Keratinocyte (primary cell): ENCODE measurements around the gene FOXP4. TPM values are rescaled to one million over a fixed set of nuclear protein-coding genes. Genes with fewer than 3 reads are reported as not detected.

Experiments
- DNase-seq: peaks from one replicate; pipeline ENCODE4 v3.0.0-alpha.2; 2011; ENCODE audit warnings: low read depth, missing footprints, low spot score
- FAIRE-seq: peaks from 2 replicates; lab custom pipeline; 2011; peaks lifted over from hg19 to GRCh38; lab: Jason Lieb, UNC
- H2AFZ ChIP-seq: 2 replicates; pipeline ENCODE4 v1.6.0; 2012; ENCODE audit warnings: low read length, control low read depth, inconsistent platforms; ENCODE audit not compliant: control insufficient read depth
- H3K27ac ChIP-seq: 2 replicates; pipeline ENCODE4 v1.5.1; 2011; ENCODE audit warnings: low read length; ENCODE audit not compliant: control insufficient read depth, insufficient read depth
- H3K27me3 ChIP-seq: 3 replicates; pipeline ENCODE4 v1.6.0; 2011; ENCODE audit warnings: low read length; ENCODE audit not compliant: control insufficient read depth, insufficient read depth; ENCODE audit errors: extremely low read depth
- H3K36me3 ChIP-seq, 2 experiments: 2 replicates in 1 of 2; 3 replicates in 1 of 2; pipeline ENCODE4 v1.5.1; 2011; ENCODE audit warnings: low read length in 2 of 2, mild to moderate bottlenecking in 1 of 2; ENCODE audit not compliant: control insufficient read depth in 2 of 2, insufficient read depth in 2 of 2; ENCODE audit errors: extremely low read depth in 1 of 2
- H3K4me1 ChIP-seq: 3 replicates; pipeline ENCODE4 v1.5.1; 2011; ENCODE audit warnings: low read length; ENCODE audit not compliant: control insufficient read depth, insufficient read depth; ENCODE audit errors: extremely low read depth
- H3K4me2 ChIP-seq: 3 replicates; pipeline ENCODE4 v1.6.0; 2011; ENCODE audit warnings: low read depth, low read length; ENCODE audit not compliant: control insufficient read depth, insufficient read depth; ENCODE audit errors: extremely low read depth
- H3K4me3 ChIP-seq, 3 experiments: fragments of 200-600 bp in 1 of 3; sonication (generic) in 1 of 3; 2 replicates in 2 of 3; 3 replicates in 1 of 3; pipeline ENCODE4 v1.5.1; 2011 to 2016; ENCODE audit warnings: low read length in 3 of 3, mild to moderate bottlenecking in 3 of 3, control low read depth in 2 of 3, inconsistent platforms in 1 of 3, low read depth in 1 of 3, mixed read lengths in 1 of 3, mixed run types in 1 of 3, moderate library complexity in 1 of 3; ENCODE audit not compliant: control insufficient read depth in 2 of 3, insufficient read depth in 2 of 3; ENCODE audit errors: extremely low read depth in 1 of 3
- H3K79me2 ChIP-seq: 2 replicates; pipeline ENCODE4 v1.6.0; 2012; ENCODE audit warnings: low read length; ENCODE audit not compliant: control insufficient read depth, insufficient read depth
- H3K9ac ChIP-seq: 3 replicates; pipeline ENCODE4 v1.6.0; 2011; ENCODE audit warnings: low read length; ENCODE audit not compliant: control insufficient read depth, insufficient read depth; ENCODE audit errors: extremely low read depth
- H3K9me1 ChIP-seq: 3 replicates; pipeline ENCODE4 v1.6.0; 2011; ENCODE audit warnings: low read length; ENCODE audit not compliant: control insufficient read depth, insufficient read depth; ENCODE audit errors: extremely low read depth
- H3K9me3 ChIP-seq: 2 replicates; pipeline ENCODE4 v1.5.1; 2012; ENCODE audit warnings: low read depth, low read length; ENCODE audit not compliant: control insufficient read depth
- H4K20me1 ChIP-seq: 3 replicates; pipeline ENCODE4 v1.6.0; 2011; ENCODE audit warnings: low read length; ENCODE audit not compliant: control insufficient read depth, insufficient read depth; ENCODE audit errors: extremely low read depth
- CTCF ChIP-seq, 3 experiments: IDR thresholded peaks in 1 of 3; conservative IDR thresholded peaks in 1 of 3; optimal IDR thresholded peaks in 1 of 3; 2 replicates in 2 of 3; 3 replicates in 1 of 3; pipeline versions ENCODE3 to v1.5.1; 2011; ENCODE audit warnings: low read length in 3 of 3, mild to moderate bottlenecking in 3 of 3, moderate library complexity in 2 of 3, control low read depth in 1 of 3, inconsistent platforms in 1 of 3; ENCODE audit not compliant: insufficient read depth in 2 of 3; ENCODE audit errors: extremely low read depth in 1 of 3
- EZH2 ChIP-seq: IDR thresholded peaks from one replicate; pipeline ENCODE4 v1.6.1; 2012; ENCODE audit warnings: inconsistent platforms, mild to moderate bottlenecking, low read length, moderate library complexity
- dilution Hi-C: fragments of 300-500 bp; cut with MboI; formaldehyde crosslinking; loops from one replicate; pipeline ENCODE4 v1.7.0; 2020; ENCODE audit warnings: low sequenced_read_pairs; ENCODE audit not compliant: extremely low pct_ligation_motif_present
- polyA plus RNA-seq, 5 experiments: library from polyadenylated mRNA; depleted of rRNA in 3 of 5; stranded (reverse) in 3 of 5; stranded (forward) in 1 of 5; unstranded in 1 of 5; fragments of >200 nt; gene quantifications; 1 replicate in 1 of 5; 2 replicates in 3 of 5; 3 replicates in 1 of 5; pipeline versions ENCODE4 v1.2.1 to v1.2.3, GENCODE V29; 2011 to 2012; ENCODE audit warnings: missing spikeins in 2 of 5, low read depth in 1 of 5, low replicate concordance in 1 of 5

FOXP4 gene
- polyA plus RNA-seq, 1 donor (not counting 4 experiments of a cell fraction or from before 2014, with no cell fraction given) = 1.1 TPM

- Histone ChIP-seq H3K4me3 (no peak overlapping the region), H3K9me3 (no peaks in the 10 kb centered on the region), H2AFZ (no peak overlapping the region), H3K79me2 (no peaks in the 10 kb centered on the region), H3K27me3 (no peaks in the 10 kb centered on the region), H3K9me1 (peaks cover 10% of the 10 kb centered on the region), H4K20me1 (no peaks in the 10 kb centered on the region), H3K36me3 (peaks cover 0 to 8% of the 10 kb centered on the region in 2 experiments), H3K27ac (no peak overlapping the region), H3K9ac (no peak overlapping the region), H3K4me1 (peaks cover 28% of the 10 kb centered on the region), H3K4me2 (peak overlapping the region; percentile 30)
- TF ChIP-seq EZH2 = no peak
- TF ChIP-seq CTCF (optimal IDR thresholded peaks at IDR 0.05 in 1 of 3, IDR thresholded peaks at IDR 0.05 in 1 of 3, conservative IDR thresholded peaks at IDR 0.05 in 1 of 3; ENCODE audit: extremely low read depth in 1 of 3, insufficient read depth in 2 of 3, low read length in 3 of 3) = no peak
- dilution Hi-C loops = no loop called here
- DNase-seq = no peak
- peak; percentile 68 for FAIRE-seq
These were observed 31.4 kb downstream of the FOXP4 start for GRCh38 chr6:41577356-41578216.

GRCh38 chr6:41578217-41579087, 32.3 kb downstream of the FOXP4 start:
- FAIRE-seq (no peak), DNase-seq (no peak)
- Histone ChIP-seq H3K9me1 (peaks cover 10% of the 10 kb centered on the region), H3K4me3 (no peak overlapping the region), H3K9ac (no peak overlapping the region), H3K4me2 (peak overlapping the region; percentile 30), H3K36me3 (peaks cover 0 to 8% of the 10 kb centered on the region in 2 experiments), H3K9me3 (no peaks in the 10 kb centered on the region), H3K27ac (no peak overlapping the region), H4K20me1 (no peaks in the 10 kb centered on the region), H3K27me3 (no peaks in the 10 kb centered on the region), H3K4me1 (peaks cover 37% of the 10 kb centered on the region), H3K79me2 (no peaks in the 10 kb centered on the region), H2AFZ (no peak overlapping the region)
- dilution Hi-C loops = no loop called here
- TF ChIP-seq EZH2 (no peak), CTCF (optimal IDR thresholded peaks at IDR 0.05 in 1 of 3, IDR thresholded peaks at IDR 0.05 in 1 of 3, conservative IDR thresholded peaks at IDR 0.05 in 1 of 3; ENCODE audit: extremely low read depth in 1 of 3, insufficient read depth in 2 of 3, low read length in 3 of 3) (no peak)
